HEK293 (cell line): ENCODE results near the gene NYNRIN.

Experiments used
- ZNF133 ChIP-seq: fragments of 450-650 bp; formaldehyde crosslinking; IDR thresholded peaks from 2 replicates; pipeline ENCODE4 v1.5.1; 2016; ENCODE audit warnings: missing biosample characterization, missing genetic modification characterization
- ZNF510 ChIP-seq: fragments of 450-650 bp; formaldehyde crosslinking; IDR thresholded peaks from 2 replicates; pipeline ENCODE4 v1.5.1; 2018; ENCODE audit warnings: mild to moderate bottlenecking, missing genetic modification characterization, missing biosample characterization; ENCODE audit not compliant: insufficient replicate concordance
- ZNF530 ChIP-seq: fragments of 450-650 bp; formaldehyde crosslinking; IDR thresholded peaks from 2 replicates; pipeline ENCODE4 v1.5.1; 2016; ENCODE audit warnings: low read depth, missing biosample characterization, missing genetic modification characterization

DNA sequence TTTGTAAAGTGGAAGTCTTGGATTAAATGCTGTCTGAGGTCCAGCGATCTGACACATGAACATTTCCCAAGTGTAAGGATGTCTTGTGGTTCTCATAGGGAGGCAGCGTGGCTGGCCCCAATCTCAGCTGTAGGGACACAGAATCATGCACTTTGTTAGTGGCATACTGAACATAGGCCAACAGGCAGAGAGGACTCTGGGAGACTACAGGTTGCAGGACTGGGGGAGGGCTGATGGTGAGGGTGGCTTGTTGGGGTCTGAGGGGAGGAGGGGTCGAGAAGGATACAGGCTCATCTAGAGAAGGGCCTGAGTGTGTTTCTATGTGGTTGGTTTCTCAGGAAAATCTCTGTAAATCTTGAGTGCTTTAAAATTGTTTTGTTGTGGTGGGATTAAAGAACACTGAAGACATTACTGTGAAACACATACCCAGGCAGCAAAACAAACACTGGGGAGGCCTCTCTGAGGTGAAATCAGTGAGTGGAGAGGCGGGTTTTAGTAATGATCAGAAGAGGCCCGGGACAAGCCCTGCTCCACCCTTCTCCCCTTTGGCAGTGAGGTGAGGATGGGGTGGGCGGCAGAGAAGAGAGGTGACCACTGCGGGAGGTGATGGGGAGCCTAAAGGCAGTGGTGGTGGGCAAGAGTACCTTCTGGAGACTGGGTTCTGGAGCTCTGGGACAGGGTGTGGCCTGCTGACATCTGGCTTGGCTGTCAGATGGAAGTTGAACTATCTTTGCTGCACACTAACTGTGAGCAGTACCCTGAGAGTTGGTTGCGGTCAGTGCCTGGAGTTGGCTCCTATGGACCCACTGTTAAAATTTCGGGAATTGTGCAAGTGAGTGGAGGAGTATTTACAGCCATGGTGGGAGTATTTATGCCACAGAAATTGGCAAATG, 3.3 kb downstream of the NYNRIN start:
- no peak for TF ChIP-seq ZNF133 (tag by site-specific recombination)
- TF ChIP-seq ZNF530 (tag by site-specific recombination) = no peak
- TF ChIP-seq ZNF510 (tag by site-specific recombination) = no peak
